Skin epidermis (tissue), 12 donors: ENCODE results near the gene MSI2.

Experiments used
- H3K27ac ChIP-seq, 21 experiments: fragments of 200-600 bp; sonication (generic) in 11 of 21; one replicate each; pipeline ENCODE4 v1.5.0; 2020; ENCODE audit warnings: mild to moderate bottlenecking in 3 of 21, inconsistent platforms in 2 of 21, moderate library complexity in 2 of 21
- H3K4me3 ChIP-seq, 7 experiments: fragments of 200-600 bp; sonication (generic) in 2 of 7; one replicate each; pipeline ENCODE4 v1.5.0; 2020; ENCODE audit warnings: inconsistent platforms in 2 of 7, mild to moderate bottlenecking in 2 of 7, moderate library complexity in 1 of 7

Gene MSI2

GRCh38 chr17:57402681-57403180, 146.4 kb downstream of the MSI2 start:
- Histone ChIP-seq H3K27ac (no peak overlapping the region), H3K4me3 (no peak overlapping the region)

- Histone ChIP-seq H3K27ac (no peak overlapping the region), H3K4me3 (no peak overlapping the region)
Observed at GRCh38 chr17:57403236-57403635, 146.9 kb downstream of the MSI2 start.

GRCh38 chr17:57404073-57404472, 147.8 kb downstream of the MSI2 start:
- H3K27ac ChIP-seq = no peak overlapping the region
- H3K4me3 ChIP-seq = no peak overlapping the region

GRCh38 chr17:57404795-57405490, 148.6 kb downstream of the MSI2 start:
- no peak overlapping the region for H3K4me3 ChIP-seq
- H3K27ac ChIP-seq = no peak overlapping the region

- Histone ChIP-seq H3K4me3 (no peak overlapping the region), H3K27ac (no peak overlapping the region)
Observed at GRCh38 chr17:57405491-57406072, 149.3 kb downstream of the MSI2 start.

- Histone ChIP-seq H3K27ac (peak overlapping the region in 3 of 21 experiments; percentile 11 to 45 (median 14)), H3K4me3 (no peak overlapping the region)
Observed at GRCh38 chr17:57406131-57406980, 150.0 kb downstream of the MSI2 start.

- no peak overlapping the region for H3K4me3 ChIP-seq
- peak overlapping the region in 2 of 21 experiments; percentile 14 to 45 for H3K27ac ChIP-seq
Observed at GRCh38 chr17:57406981-57407286, 150.6 kb downstream of the MSI2 start.

- Histone ChIP-seq H3K27ac (peak overlapping the region in 1 of 21 experiments; percentile 45), H3K4me3 (no peak overlapping the region)
Observed at GRCh38 chr17:57407287-57408070, 151.2 kb downstream of the MSI2 start.

GRCh38 chr17:57408071-57408811, 151.9 kb downstream of the MSI2 start:
- H3K27ac ChIP-seq = peak overlapping the region in 2 of 21 experiments; percentile 10 to 29

GRCh38 chr17:57410169-57410568, 153.8 kb downstream of the MSI2 start:
- Histone ChIP-seq H3K27ac (no peak overlapping the region), H3K4me3 (no peak overlapping the region)

More at GRCh38 chr17:57408071-57408811, 151.9 kb downstream of the MSI2 start:
- no peak overlapping the region for H3K4me3 ChIP-seq

- Histone ChIP-seq H3K27ac (no peak overlapping the region), H3K4me3 (no peak overlapping the region)
Observed at GRCh38 chr17:57412520-57413096, 156.3 kb downstream of the MSI2 start.

GRCh38 chr17:57413848-57414651, 157.7 kb downstream of the MSI2 start:
- Histone ChIP-seq H3K27ac (no peak overlapping the region), H3K4me3 (no peak overlapping the region)

GRCh38 chr17:57415751-57416207, 159.5 kb downstream of the MSI2 start:
- H3K4me3 ChIP-seq = no peak overlapping the region

GRCh38 chr17:57416369-57416768, 160.0 kb downstream of the MSI2 start:
- H3K27ac ChIP-seq = no peak overlapping the region
- H3K4me3 ChIP-seq = no peak overlapping the region

More at GRCh38 chr17:57415751-57416207, 159.5 kb downstream of the MSI2 start:
- H3K27ac ChIP-seq = no peak overlapping the region

- no peak overlapping the region for H3K4me3 ChIP-seq
- no peak overlapping the region for H3K27ac ChIP-seq
Observed at GRCh38 chr17:57417956-57418355, 161.6 kb downstream of the MSI2 start.

GRCh38 chr17:57418463-57419246, 162.3 kb downstream of the MSI2 start:
- Histone ChIP-seq H3K4me3 (no peak overlapping the region), H3K27ac (no peak overlapping the region)

GRCh38 chr17:57419940-57420550, 163.7 kb downstream of the MSI2 start:
- H3K4me3 ChIP-seq = no peak overlapping the region
- H3K27ac ChIP-seq = no peak overlapping the region
